ENCODE data around the gene TBX5.

TBX5 gene

DNA sequence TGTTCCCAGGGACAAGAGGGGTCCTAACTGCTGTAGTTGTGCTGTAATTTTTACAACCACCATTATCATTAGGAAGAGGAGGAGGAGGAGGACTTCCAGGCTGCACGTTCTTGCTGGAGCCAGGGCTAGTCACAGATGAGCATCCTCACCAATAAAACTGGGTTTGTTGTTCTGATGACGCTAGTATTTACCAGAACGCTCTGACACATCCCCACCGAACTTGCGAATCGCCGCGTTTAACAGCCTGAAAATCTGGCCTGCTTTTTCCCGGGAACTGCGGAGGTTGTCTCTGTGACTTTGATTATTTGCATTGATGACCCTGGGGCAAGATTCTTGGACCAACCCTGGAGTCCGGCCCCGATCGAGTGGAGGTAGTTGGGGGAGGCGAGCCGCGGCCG lies 10.2 kb downstream of the TBX5 start:
- Histone ChIP-seq H3K27ac (ENCODE audit: low read length) (no peak overlapping the region), H3K27me3 (ENCODE audit: insufficient read depth, low read length, poor library complexity) (peaks cover 24% of the 10 kb centered on the region), H3K4me2 (ENCODE audit: insufficient read depth, low read length) (no peak overlapping the region)

DNA sequence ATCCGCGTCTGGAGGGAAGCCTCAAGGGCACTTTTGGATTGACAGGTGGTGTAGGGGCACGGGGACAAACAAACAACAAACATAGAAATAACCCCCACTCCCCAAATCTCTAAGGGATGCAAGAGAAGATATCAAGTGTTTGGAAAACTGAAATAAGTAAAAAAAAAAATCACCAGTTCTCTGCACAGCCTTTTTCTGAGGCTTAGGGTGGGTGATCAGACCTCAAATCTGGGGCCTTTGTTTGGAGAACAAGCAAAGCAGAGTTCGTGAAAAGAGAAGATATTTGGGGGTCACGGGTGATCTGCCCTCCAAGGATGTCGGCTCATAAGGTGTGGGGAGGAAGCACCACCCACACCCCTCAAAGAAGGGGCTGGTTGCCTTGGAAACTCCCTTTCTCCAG lies 10.7 kb downstream of the TBX5 start:
- Histone ChIP-seq H3K79me2 (ENCODE audit: insufficient read depth, low read length) (no peaks in the 10 kb centered on the region), H3K36me3 (ENCODE audit: insufficient read depth, low read length) (no peaks in the 10 kb centered on the region), H3K9me3 (ENCODE audit: insufficient read depth, low read length, severe bottlenecking) (no peaks in the 10 kb centered on the region), H3K4me3 (ENCODE audit: low read depth in 1 of 2, low read length in 2 of 2) (no peak overlapping the region), H3K4me1 (ENCODE audit: insufficient read depth, low read length) (no peaks in the 10 kb centered on the region), H3K9ac (ENCODE audit: low read depth, low read length) (no peak overlapping the region), H4K20me1 (ENCODE audit: insufficient read depth, low read length) (peaks cover 3% of the 10 kb centered on the region; the same call in 1 of the 2 replicates), H3K27me3 (ENCODE audit: insufficient read depth, low read length, poor library complexity) (peaks cover 24% of the 10 kb centered on the region), H2AFZ (ENCODE audit: low read depth, low read length) (no peak overlapping the region), H3K4me2 (ENCODE audit: insufficient read depth, low read length) (no peak overlapping the region), H3K27ac (ENCODE audit: low read length) (no peak overlapping the region)
- TF ChIP-seq, protein P1, sequence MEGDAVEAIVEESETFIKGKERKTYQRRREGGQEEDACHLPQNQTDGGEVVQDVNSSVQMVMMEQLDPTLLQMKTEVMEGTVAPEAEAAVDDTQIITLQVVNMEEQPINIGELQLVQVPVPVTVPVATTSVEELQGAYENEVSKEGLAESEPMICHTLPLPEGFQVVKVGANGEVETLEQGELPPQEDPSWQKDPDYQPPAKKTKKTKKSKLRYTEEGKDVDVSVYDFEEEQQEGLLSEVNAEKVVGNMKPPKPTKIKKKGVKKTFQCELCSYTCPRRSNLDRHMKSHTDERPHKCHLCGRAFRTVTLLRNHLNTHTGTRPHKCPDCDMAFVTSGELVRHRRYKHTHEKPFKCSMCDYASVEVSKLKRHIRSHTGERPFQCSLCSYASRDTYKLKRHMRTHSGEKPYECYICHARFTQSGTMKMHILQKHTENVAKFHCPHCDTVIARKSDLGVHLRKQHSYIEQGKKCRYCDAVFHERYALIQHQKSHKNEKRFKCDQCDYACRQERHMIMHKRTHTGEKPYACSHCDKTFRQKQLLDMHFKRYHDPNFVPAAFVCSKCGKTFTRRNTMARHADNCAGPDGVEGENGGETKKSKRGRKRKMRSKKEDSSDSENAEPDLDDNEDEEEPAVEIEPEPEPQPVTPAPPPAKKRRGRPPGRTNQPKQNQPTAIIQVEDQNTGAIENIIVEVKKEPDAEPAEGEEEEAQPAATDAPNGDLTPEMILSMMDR (IDR thresholded peaks at IDR 0.05; ENCODE audit: borderline replicate concordance, extremely low read depth, low read length, poor library complexity, severe bottlenecking), result no peak
- TF ChIP-seq EZH2 (IDR thresholded peaks at IDR 0.05; ENCODE audit: borderline replicate concordance, low read depth, low read length, severe bottlenecking), result no peak
- ATAC-seq (ENCODE audit: insufficient read depth, low read depth) (no peak), DNase-seq (no peak)

More for the DNA sequence above, 10.2 kb downstream of the TBX5 start:
- ATAC-seq (ENCODE audit: insufficient read depth, low read depth) (no peak), DNase-seq (no peak)
- H3K36me3 ChIP-seq (ENCODE audit: insufficient read depth, low read length), result no peaks in the 10 kb centered on the region
- H3K9me3 ChIP-seq (ENCODE audit: insufficient read depth, low read length, severe bottlenecking), result no peaks in the 10 kb centered on the region
- H3K4me1 ChIP-seq (ENCODE audit: insufficient read depth, low read length), result no peaks in the 10 kb centered on the region
- peaks cover 3% of the 10 kb centered on the region; the same call in 1 of the 2 replicates for H4K20me1 ChIP-seq (ENCODE audit: insufficient read depth, low read length)
- no peak overlapping the region for H2AFZ ChIP-seq (ENCODE audit: low read depth, low read length)
- H3K79me2 ChIP-seq (ENCODE audit: insufficient read depth, low read length), result no peaks in the 10 kb centered on the region
- TF ChIP-seq EZH2 (IDR thresholded peaks at IDR 0.05; ENCODE audit: borderline replicate concordance, low read depth, low read length, severe bottlenecking), result no peak
- TF ChIP-seq, protein P1 (IDR thresholded peaks at IDR 0.05; ENCODE audit: borderline replicate concordance, extremely low read depth, low read length, poor library complexity, severe bottlenecking), result no peak
- no peak overlapping the region for H3K9ac ChIP-seq (ENCODE audit: low read depth, low read length)
- no peak overlapping the region for H3K4me3 ChIP-seq (ENCODE audit: low read depth in 1 of 2, low read length in 2 of 2)

DNA sequence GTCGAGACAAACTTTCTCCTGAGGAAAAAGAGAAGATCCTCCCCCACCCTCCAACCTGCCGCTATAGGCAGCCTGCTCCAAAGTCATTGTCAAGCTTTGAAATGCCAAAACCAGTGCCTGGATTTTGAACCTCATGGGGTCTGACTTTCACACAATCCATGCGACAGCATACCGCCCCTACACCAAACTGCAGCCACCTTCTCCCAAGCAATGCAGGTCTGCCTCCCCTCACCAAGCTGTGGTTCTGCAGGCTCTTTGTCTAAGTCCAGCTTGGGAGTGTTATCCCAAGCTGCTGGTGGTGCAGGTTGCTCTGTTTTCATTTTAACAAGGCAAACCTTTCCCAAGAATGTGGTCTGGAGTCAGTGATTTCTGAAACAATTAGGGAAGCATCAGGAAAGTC lies 12.4 kb downstream of the TBX5 start:
- H3K4me2 ChIP-seq (ENCODE audit: insufficient read depth, low read length), result no peak overlapping the region
- H3K9me3 ChIP-seq (ENCODE audit: insufficient read depth, low read length, severe bottlenecking), result no peaks in the 10 kb centered on the region
- no peak overlapping the region for H3K9ac ChIP-seq (ENCODE audit: low read depth, low read length)
- ATAC-seq (ENCODE audit: insufficient read depth, low read depth), result no peak
- H3K27me3 ChIP-seq (ENCODE audit: insufficient read depth, low read length, poor library complexity), result peaks cover 24% of the 10 kb centered on the region
- H2AFZ ChIP-seq (ENCODE audit: low read depth, low read length), result no peak overlapping the region
- H3K27ac ChIP-seq (ENCODE audit: low read length), result no peak overlapping the region
- DNase-seq, result no peak
- peaks cover 3% of the 10 kb centered on the region; the same call in 1 of the 2 replicates for H4K20me1 ChIP-seq (ENCODE audit: insufficient read depth, low read length)
- H3K4me3 ChIP-seq (ENCODE audit: low read depth in 1 of 2, low read length in 2 of 2), result no peak overlapping the region
- TF ChIP-seq, protein P1 (IDR thresholded peaks at IDR 0.05; ENCODE audit: borderline replicate concordance, extremely low read depth, low read length, poor library complexity, severe bottlenecking), result no peak
- no peak for TF ChIP-seq EZH2 (IDR thresholded peaks at IDR 0.05; ENCODE audit: borderline replicate concordance, low read depth, low read length, severe bottlenecking)
- no peaks in the 10 kb centered on the region for H3K79me2 ChIP-seq (ENCODE audit: insufficient read depth, low read length)
- H3K36me3 ChIP-seq (ENCODE audit: insufficient read depth, low read length), result no peaks in the 10 kb centered on the region
- no peaks in the 10 kb centered on the region for H3K4me1 ChIP-seq (ENCODE audit: insufficient read depth, low read length)

- H3K36me3 ChIP-seq (ENCODE audit: insufficient read depth, low read length), result no peaks in the 10 kb centered on the region
- ATAC-seq (ENCODE audit: insufficient read depth, low read depth), result no peak
- DNase-seq, result no peak
- no peaks in the 10 kb centered on the region for H3K4me1 ChIP-seq (ENCODE audit: insufficient read depth, low read length)
- H4K20me1 ChIP-seq (ENCODE audit: insufficient read depth, low read length), result peaks cover 3% of the 10 kb centered on the region; the same call in 1 of the 2 replicates
- no peak overlapping the region for H3K9ac ChIP-seq (ENCODE audit: low read depth, low read length)
- no peaks in the 10 kb centered on the region for H3K79me2 ChIP-seq (ENCODE audit: insufficient read depth, low read length)
- H3K9me3 ChIP-seq (ENCODE audit: insufficient read depth, low read length, severe bottlenecking), result no peaks in the 10 kb centered on the region
- H3K4me2 ChIP-seq (ENCODE audit: insufficient read depth, low read length), result no peak overlapping the region
- H3K27ac ChIP-seq (ENCODE audit: low read length), result no peak overlapping the region
- peaks cover 24% of the 10 kb centered on the region for H3K27me3 ChIP-seq (ENCODE audit: insufficient read depth, low read length, poor library complexity)
- TF ChIP-seq, protein P1 (IDR thresholded peaks at IDR 0.05; ENCODE audit: borderline replicate concordance, extremely low read depth, low read length, poor library complexity, severe bottlenecking), result no peak
- TF ChIP-seq EZH2 (IDR thresholded peaks at IDR 0.05; ENCODE audit: borderline replicate concordance, low read depth, low read length, severe bottlenecking), result no peak
- no peak overlapping the region for H3K4me3 ChIP-seq (ENCODE audit: low read depth in 1 of 2, low read length in 2 of 2)
- no peak overlapping the region for H2AFZ ChIP-seq (ENCODE audit: low read depth, low read length)
These were observed 13.0 kb downstream of the TBX5 start for GRCh38 chr12:114392909-114393308.
